HepG2 (cell line): ENCODE results near the gene CDH11. TPM values are rescaled to one million over a fixed set of nuclear protein-coding genes. Genes with fewer than 3 reads are reported as not detected.

Experiments
- FOSL1 ChIP-seq: sonication (generic); formaldehyde crosslinking; IDR thresholded peaks from 2 replicates; pipeline ENCODE4 v1.9.0; 2021; ENCODE audit warnings: missing genetic modification reagents, borderline replicate concordance
- HOMEZ ChIP-seq: IDR thresholded peaks from 2 replicates; pipeline ENCODE4 v1.6.1; 2016; ENCODE audit warnings: low read depth
- MAX ChIP-seq: IDR thresholded peaks from 2 replicates; pipeline ENCODE4 v1.6.1; 2012; ENCODE audit warnings: inconsistent platforms
- MXD4 ChIP-seq: IDR thresholded peaks from 2 replicates; pipeline ENCODE4 v1.6.1; 2016; ENCODE audit warnings: mild to moderate bottlenecking, missing biosample characterization, missing genetic modification reagents
- PRDM4 ChIP-seq: sonication (generic); formaldehyde crosslinking; IDR thresholded peaks from 2 replicates; pipeline ENCODE4 v1.9.0; 2021; ENCODE audit warnings: missing genetic modification reagents, borderline replicate concordance
- RELA ChIP-seq: sonication (generic); formaldehyde crosslinking; IDR thresholded peaks from 2 replicates; pipeline ENCODE4 v1.4.0; 2020; ENCODE audit warnings: missing genetic modification reagents
- REST ChIP-seq, 2 experiments: IDR thresholded peaks; 2 replicates each; pipeline ENCODE4 v1.6.1; 2011 to 2012; ENCODE audit warnings: low read length in 2 of 2, borderline replicate concordance in 1 of 2, low read depth in 1 of 2, mild to moderate bottlenecking in 1 of 2, moderate library complexity in 1 of 2
- ZBTB1 ChIP-seq: sonication (generic); formaldehyde crosslinking; IDR thresholded peaks from 2 replicates; pipeline ENCODE4 v1.4.0; 2020; ENCODE audit warnings: missing genetic modification reagents, borderline replicate concordance
- ZFAT ChIP-seq: sonication (generic); formaldehyde crosslinking; conservative IDR thresholded peaks from 2 replicates; pipeline ENCODE4 v1.8.1; 2023; ENCODE audit warnings: missing genetic modification reagents, inconsistent platforms
- ZMAT3 ChIP-seq: sonication (generic); formaldehyde crosslinking; conservative IDR thresholded peaks from 2 replicates; pipeline ENCODE4 v1.7.0; 2021; ENCODE audit warnings: missing genetic modification reagents
- ZNF230 ChIP-seq: sonication (generic); formaldehyde crosslinking; IDR thresholded peaks from 2 replicates; pipeline ENCODE4 v1.4.0; 2020; ENCODE audit warnings: mild to moderate bottlenecking, missing genetic modification reagents
- ZNF318 ChIP-seq: sonication (generic); formaldehyde crosslinking; IDR thresholded peaks from 2 replicates; pipeline ENCODE4 v1.4.0; 2020; ENCODE audit warnings: mild to moderate bottlenecking, missing genetic modification reagents
- ZNF670 ChIP-seq: sonication (generic); formaldehyde crosslinking; IDR thresholded peaks from 2 replicates; pipeline ENCODE4 v1.8.0; 2022; ENCODE audit warnings: mild to moderate bottlenecking, missing genetic modification reagents, borderline replicate concordance
- ZNF713 ChIP-seq: sonication (generic); formaldehyde crosslinking; IDR thresholded peaks from 2 replicates; pipeline ENCODE4 v1.4.0; 2020; ENCODE audit warnings: mild to moderate bottlenecking, missing genetic modification reagents
- polyA plus RNA-seq, 8 experiments: library from polyadenylated mRNA; depleted of rRNA in 3 of 8; stranded (reverse) in 7 of 8; unstranded in 1 of 8; fragments of >200 nt; fragmentation: Illumina TruSeq in 4 of 8; extraction: Trizol in 4 of 8; gene quantifications; 2 replicates each; pipeline versions ENCODE4 v1.2.1 to v1.2.3, GENCODE V29; 2011 to 2016; ENCODE audit warnings: low read depth in 4 of 8, missing spikeins in 1 of 8, mixed read lengths in 1 of 8; ENCODE audit not compliant: insufficient read depth in 1 of 8
- total RNA-seq, 5 experiments: library from RNA; depleted of rRNA; stranded (reverse); fragments of >200 nt; fragmentation: Illumina TruSeq; extraction: Trizol; gene quantifications; 2 replicates each; pipeline ENCODE4 v1.2.3, GENCODE V29; 2016; ENCODE audit warnings: low read depth in 1 of 5

The CDH11 gene
- total and polyA plus RNA-seq, 2 of the 13 experiments (the other 11 are each of a cell fraction or from before 2014, with no cell fraction given): not detected

- TF ChIP-seq ZNF318: no peak
- TF ChIP-seq ZNF230 (CRISPR knock-in tag): no peak
- TF ChIP-seq REST (IDR thresholded peaks at IDR 0.05; ENCODE audit: borderline replicate concordance in 1 of 2, low read depth in 1 of 2, low read length in 2 of 2): no peak
- TF ChIP-seq ZMAT3: no peak
- TF ChIP-seq HOMEZ: no peak
- no peak for TF ChIP-seq PRDM4
- TF ChIP-seq ZNF713 (CRISPR knock-in tag): no peak
- TF ChIP-seq MXD4 (CRISPR knock-in tag): no peak
- no peak for TF ChIP-seq MAX
- no peak for TF ChIP-seq ZBTB1 (CRISPR knock-in tag)
- TF ChIP-seq ZFAT (CRISPR knock-in tag): no peak
- no peak for TF ChIP-seq RELA (CRISPR knock-in tag)
- no peak for TF ChIP-seq FOSL1 (CRISPR knock-in tag)
- no peak for TF ChIP-seq ZNF670 (CRISPR knock-in tag)
These were observed 75.9 kb downstream of the CDH11 start (continued) for GRCh38 chr16:65045961-65046360.
